UCSD-AML1 (cell line): Measurements from ENCODE around the gene GALNT14.
"Not testable (repeated sequence)": the region's sequence is repeated elsewhere in the genome, so short reads cannot be mapped to it uniquely, and the experiment has no call there.

Source experiments
- DNase-seq: peaks from one replicate; lab custom pipeline; 2025; ENCODE audit not compliant: unreplicated experiment; lab: John Stamatoyannopoulos, UW

GALNT14 gene

DNA sequence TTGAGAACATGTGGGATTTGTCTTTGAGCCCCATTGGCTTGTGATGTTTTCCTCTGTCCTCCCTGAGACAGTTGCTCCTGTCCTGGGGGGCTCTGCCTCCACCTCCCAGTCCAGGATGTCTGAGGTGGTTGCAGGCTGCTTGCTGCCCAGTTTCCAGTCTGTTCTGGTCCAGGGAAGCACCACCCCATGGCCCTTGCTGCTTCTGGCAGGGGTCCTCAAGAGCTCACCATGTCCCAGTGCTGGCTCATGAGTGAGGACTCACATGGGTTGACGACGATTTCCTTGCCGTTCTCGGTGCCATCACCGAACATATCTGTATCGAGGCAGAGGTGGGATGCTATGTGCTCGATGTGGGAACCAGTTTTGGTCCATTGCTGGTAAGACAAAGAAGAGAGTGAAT, 227.6 kb downstream of the GALNT14 start:
- DNase-seq = no peak

DNA sequence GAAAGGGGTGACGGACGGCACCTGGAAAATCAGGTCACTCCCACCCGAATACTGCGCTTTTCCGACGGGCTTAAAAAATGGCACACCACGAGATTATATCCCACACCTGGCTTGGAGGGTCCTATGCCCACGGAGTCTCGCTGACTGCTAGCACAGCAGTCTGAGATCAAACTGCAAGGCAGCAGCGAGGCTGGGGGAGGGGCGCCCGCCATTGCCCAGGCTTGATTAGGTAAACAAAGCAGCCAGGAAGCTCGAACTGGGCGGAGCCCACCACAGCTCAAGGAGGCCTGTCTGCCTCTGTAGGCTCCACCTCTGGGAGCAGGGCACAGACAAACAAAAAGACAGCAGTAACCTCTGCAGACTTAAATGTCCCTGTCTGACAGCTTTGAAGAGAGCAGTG, 233.8 kb downstream of the GALNT14 start:
- DNase-seq = not testable (repeated sequence)

GRCh38 chr2:30903326-30903725, 234.9 kb downstream of the GALNT14 start:
- DNase-seq = no peak

DNA sequence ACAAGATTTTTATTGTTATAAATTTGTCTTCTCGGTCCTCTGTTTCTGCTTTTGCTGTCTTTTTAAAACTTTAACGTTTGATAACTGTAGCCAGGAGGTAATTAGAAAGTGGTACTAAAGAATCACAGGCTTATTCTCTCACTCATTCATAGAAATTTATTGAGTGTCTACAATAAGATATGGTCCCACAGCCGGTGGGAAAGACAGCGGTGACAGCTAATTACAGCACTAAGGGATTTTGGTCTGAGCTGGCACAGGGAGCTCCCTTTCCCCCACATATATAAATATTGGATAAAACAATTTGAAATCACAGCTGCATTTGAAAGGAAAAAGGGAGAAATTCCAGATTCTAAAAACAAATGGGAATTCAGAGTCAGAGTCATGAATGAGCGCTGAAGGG, 237.9 kb downstream of the GALNT14 start:
- DNase-seq = no peak

- DNase-seq = no peak
Observed at GRCh38 chr2:30899516-30900054, 238.7 kb downstream of the GALNT14 start.

GRCh38 chr2:30897539-30897938, 240.7 kb downstream of the GALNT14 start:
- no peak for DNase-seq

DNA sequence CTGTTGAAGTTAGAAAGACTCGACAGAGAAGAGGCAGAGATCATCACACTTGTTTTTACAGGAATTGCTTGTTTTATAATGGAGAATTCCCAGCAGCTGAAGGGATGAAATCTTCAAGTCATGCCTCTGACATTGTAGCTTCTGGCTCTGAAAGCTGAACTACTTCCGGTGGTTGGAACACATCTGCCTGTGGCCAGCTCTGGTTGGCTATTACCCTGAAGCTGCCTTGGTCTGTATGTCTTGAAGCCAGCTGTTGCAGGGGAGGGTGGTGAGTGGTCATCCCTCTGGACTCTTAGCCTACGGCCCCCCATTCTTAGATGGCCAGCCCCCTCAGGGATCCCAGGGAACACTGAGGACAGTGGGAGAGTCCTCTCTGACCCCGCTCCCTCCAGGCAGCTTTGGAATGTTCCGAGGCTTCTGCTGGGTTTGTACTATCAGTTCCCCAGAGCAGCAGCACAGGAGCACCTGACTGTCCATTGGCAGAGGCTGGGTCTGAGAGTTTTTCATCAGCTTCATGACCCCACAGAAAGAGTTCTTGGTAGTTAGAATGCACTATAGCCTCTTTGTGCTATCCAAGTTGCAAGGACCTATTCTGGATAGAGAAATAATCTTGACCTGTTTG, 243.6 kb downstream of the GALNT14 start:
- DNase-seq = peak; percentile 18

GRCh38 chr2:30888852-30889409, 249.3 kb downstream of the GALNT14 start:
- DNase-seq = no peak

- no peak for DNase-seq
Observed at GRCh38 chr2:30886080-30886479, 252.2 kb downstream of the GALNT14 start.

DNA sequence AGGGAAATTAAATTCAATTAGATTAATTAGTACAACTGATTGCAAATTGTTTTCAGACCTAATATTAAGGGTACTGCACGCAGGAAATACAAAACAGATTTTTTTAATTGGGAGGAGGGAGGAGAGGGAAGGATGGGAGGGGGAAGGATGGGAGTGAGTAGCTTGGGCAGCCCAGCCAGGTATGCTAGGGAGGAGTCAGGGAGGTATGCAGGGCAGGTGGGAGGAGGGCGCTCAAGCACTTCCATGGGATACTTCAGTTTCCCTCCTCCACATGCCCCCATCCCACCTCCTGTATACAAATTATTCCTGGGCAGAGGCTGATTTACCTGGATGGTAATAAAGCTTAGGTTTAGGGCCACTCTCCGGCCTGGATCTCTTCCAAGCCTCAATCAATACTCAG, 254.4 kb downstream of the GALNT14 start:
- DNase-seq = no peak

DNA sequence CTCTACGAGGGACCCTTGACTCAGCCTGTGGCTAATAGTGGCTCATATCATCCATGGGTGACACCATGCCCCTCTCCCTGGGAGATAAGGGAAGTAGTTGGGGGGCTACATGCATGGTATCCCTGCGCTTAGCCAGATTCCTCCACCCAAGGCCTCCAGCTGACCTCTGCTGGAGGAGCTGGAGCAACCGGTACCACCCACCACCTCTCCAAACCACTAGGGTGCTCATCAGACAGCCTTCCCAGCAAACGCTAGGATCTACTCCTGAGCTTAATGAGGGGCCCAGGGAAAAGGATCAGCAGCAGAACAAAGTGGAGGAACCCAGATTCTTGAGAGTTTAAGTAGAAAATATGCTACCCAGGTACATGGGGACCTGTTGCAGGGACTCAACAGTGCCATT, 255.1 kb downstream of the GALNT14 start:
- no peak for DNase-seq

DNA sequence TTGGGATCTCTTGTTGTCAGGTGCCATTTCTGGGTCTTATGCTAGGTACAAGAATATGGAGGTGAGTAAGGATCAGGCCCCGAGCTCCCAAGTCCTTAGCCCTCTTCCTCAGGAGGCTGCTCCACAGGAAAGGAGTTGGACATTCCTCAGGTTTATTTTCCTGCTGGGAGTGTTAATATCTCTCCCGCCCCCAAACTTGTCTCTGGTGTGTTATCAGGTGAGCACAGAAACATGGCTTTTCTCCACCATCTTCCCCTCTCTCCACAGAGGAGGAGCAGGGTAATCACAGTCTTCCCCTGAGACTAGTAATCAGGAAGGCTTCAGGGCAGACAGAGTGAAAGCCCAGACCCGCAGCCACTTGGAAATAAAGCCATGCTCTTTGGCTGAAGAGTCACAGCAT, 257.7 kb downstream of the GALNT14 start:
- DNase-seq = no peak

DNA sequence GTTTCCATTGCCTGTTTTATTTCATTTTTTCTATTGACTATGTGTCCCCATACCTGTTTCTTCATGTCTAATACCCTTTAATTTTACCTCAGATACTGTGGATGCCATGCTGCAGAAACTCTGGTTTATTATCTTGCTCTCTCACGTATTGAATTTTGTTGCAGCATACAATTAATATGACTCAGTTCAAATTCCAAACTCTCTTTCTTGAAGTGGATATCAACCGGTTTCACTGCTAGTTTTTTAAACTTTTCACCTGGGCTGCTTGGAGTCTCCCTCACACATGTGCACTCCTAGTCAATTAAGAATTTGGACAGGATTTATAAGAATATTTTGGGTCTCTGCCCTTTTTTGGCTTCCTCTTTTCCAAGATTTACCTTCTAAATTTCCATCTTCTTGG, 260.4 kb downstream of the GALNT14 start:
- DNase-seq = no peak

DNA sequence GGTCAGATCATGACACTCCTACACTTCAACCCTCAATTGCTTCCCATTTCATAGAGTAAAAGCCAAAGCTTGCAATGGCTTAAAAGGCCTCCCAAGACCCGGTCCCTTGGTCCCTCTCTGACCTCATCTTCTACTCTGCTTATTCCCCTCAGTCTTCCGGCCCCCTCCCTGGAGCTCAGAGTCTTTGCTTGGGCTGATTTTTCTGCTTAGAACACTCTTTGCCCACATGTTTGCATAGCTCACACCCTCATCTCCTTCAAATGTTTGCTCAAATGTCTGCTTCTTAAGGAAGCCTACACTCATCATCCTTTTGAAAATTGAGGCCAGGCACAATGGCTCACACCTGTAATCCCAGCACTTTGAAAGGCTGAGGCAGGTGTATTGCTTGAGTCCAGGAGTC, 265.4 kb downstream of the GALNT14 start:
- no peak for DNase-seq

DNA sequence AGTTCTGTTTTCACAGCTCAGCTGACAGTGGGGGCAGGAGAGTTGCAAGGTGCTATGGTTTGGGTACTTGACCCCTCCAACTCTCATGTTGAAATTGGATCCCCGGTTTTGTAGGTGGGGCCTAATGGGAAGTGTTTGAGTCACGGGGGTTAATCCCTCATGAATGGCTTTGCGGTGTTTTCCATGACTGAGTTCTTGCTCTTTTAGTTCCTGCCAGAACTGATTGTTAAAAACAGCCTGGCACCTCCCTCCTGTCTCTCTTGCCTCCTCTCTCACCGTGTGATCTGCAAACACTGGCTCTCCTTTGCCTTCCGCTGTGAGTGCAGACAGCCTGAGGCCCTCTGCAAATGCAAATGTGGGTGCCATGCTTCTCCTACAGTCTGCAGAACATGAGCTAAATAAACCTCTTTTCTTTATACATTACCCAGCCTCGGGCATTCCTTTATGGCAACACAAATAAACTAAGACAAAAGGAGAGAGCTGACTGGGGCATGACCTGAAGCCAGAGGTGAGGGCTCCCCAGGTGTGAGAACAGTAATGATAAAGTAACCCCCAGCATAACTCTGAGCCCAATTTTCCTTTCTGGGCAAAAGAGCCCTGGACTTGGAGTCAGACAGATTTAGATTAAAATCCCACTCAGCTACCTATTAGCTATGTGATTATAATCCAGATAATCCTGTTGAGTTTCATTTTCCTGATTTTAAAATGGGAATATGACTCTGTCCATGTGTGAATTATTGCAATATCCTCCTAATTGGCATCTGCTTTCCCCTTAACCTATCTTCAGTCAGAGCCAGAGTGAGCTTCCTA, 266.1 kb downstream of the GALNT14 start:
- DNase-seq = no peak

GRCh38 chr2:30871440-30871839, 266.8 kb downstream of the GALNT14 start:
- no peak for DNase-seq

DNA sequence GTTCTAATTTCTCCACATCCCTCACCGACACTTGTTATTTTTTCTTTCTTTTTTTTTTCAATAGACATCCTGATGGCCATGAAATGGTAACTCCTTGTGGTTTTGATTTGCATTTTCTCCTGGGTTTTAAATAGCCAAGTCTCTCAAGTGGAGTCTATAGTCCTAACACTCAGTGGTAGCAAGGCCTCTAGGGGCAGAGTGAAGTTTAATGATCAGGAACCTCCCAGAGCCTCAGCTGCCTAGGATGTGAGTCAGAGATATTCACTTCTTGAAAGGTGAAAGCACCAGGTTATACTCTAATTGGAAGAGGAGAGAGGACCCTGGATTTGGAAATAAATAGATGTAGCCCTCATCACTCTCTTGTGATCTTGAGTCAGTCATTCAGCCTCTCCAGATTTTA, 268.3 kb downstream of the GALNT14 start:
- DNase-seq = no peak

GRCh38 chr2:30867385-30867784, 270.9 kb downstream of the GALNT14 start:
- DNase-seq = no peak

GRCh38 chr2:30866974-30867373, 271.3 kb downstream of the GALNT14 start:
- no peak for DNase-seq

- DNase-seq = no peak
Observed at GRCh38 chr2:30865892-30866681, 272.2 kb downstream of the GALNT14 start.

DNA sequence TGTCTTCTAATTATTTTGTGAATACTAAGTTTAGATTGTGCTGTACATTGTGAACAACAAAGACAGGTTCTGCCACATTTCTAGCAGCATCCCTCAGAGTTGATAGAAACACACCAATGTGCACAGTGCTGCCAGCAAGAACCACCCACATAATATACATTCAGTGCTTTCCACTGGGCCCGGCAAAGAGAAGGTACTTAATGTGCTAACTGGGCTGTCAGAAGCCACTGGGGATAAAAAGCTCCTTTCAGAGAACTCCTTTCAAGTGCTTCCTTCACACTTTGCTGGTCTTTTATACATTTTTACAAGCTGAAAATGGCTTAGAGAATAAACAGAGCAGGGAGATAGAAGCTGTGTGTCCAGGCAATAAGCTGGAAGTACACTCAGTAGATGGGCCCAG, 273.0 kb downstream of the GALNT14 start:
- no peak for DNase-seq
